CD4-positive, alpha-beta T cell (primary cell): ENCODE data around the gene DUSP2. TPM values are rescaled to one million over a fixed set of nuclear protein-coding genes. Genes with fewer than 3 reads are reported as not detected.
A peak's percentile ranks its signal among the peaks of the same experiment; 100 is the strongest.

Experiments used
- ATAC-seq: fragments of 200-7000 bp; cut with Tn5 transposase; one replicate; pipeline ENCODE4 v1.10.0; 2022; ENCODE audit warnings: mild to moderate bottlenecking; ENCODE audit not compliant: poor library complexity
- CTCF ChIA-PET: fragments of 350-600 bp; sonication (Branson Sonifier 250); formaldehyde crosslinking; loops from one replicate; lab custom pipeline; 2021; ENCODE audit warnings: antibody characterized with exemption, inconsistent platforms; lab: Charles Lee
- POLR2A ChIA-PET: fragments of 350-600 bp; sonication (Branson Sonifier 250); formaldehyde crosslinking; loops from one replicate; lab custom pipeline; 2021; ENCODE audit warnings: antibody characterized with exemption, inconsistent platforms; lab: Charles Lee
- DNase-seq, 14 experiments: peaks; one replicate each; pipeline ENCODE4 v3.0.0-alpha.2; 2013 to 2020; ENCODE audit warnings: mixed read lengths in 2 of 14
- H3K27ac ChIP-seq, 2 donors: one replicate each; pipeline versions ENCODE4 v1.5.1 to v1.7.0; 2013; ENCODE audit warnings: low read length in 2 of 2, low read depth in 1 of 2, mild to moderate bottlenecking in 1 of 2
- H3K27me3 ChIP-seq, 2 experiments: 1 replicate in 1 of 2; 2 replicates in 1 of 2; pipeline versions ENCODE4 v1.6.1 to v1.7.0; 2013; ENCODE audit warnings: low read length in 2 of 2, control low read depth in 1 of 2, mild to moderate bottlenecking in 1 of 2, moderate library complexity in 1 of 2; ENCODE audit not compliant: insufficient read depth in 2 of 2, control insufficient read depth in 1 of 2
- H3K36me3 ChIP-seq: one replicate; pipeline ENCODE4 v1.6.1; 2013; ENCODE audit warnings: low read length, control low read depth; ENCODE audit not compliant: insufficient read depth
- H3K4me1 ChIP-seq: one replicate; pipeline ENCODE4 v1.6.1; 2013; ENCODE audit warnings: low read length, control low read depth; ENCODE audit not compliant: insufficient read depth
- H3K4me3 ChIP-seq: one replicate; pipeline ENCODE4 v1.5.1; 2013; ENCODE audit warnings: mild to moderate bottlenecking, low read length, moderate library complexity
- H3K9me3 ChIP-seq, 2 experiments: 1 replicate in 1 of 2; 2 replicates in 1 of 2; pipeline versions ENCODE4 v1.6.1 to v1.7.0; 2013; ENCODE audit warnings: low read length in 2 of 2, mild to moderate bottlenecking in 2 of 2, control low read depth in 1 of 2, moderate library complexity in 1 of 2; ENCODE audit not compliant: control insufficient read depth in 1 of 2, insufficient read depth in 1 of 2
- H3K27ac Mint-ChIP-seq: one replicate; pipeline ENCODE4 v1.8.0; 2020; ENCODE audit warnings: mixed read lengths
- H3K27me3 Mint-ChIP-seq: one replicate; pipeline ENCODE4 v1.8.0; 2021; ENCODE audit warnings: mixed read lengths
- H3K36me3 Mint-ChIP-seq: one replicate; pipeline ENCODE4 v1.8.0; 2021; ENCODE audit warnings: low read depth, mixed read lengths
- H3K4me1 Mint-ChIP-seq: one replicate; pipeline ENCODE4 v1.8.0; 2021; ENCODE audit warnings: low read depth, mixed read lengths
- H3K4me3 Mint-ChIP-seq: one replicate; pipeline ENCODE4 v1.8.0; 2020; ENCODE audit warnings: mild to moderate bottlenecking, mixed read lengths
- H3K9me3 Mint-ChIP-seq: one replicate; pipeline ENCODE4 v1.8.0; 2020; ENCODE audit warnings: mixed read lengths
- CTCF ChIP-seq: fragments of 200-600 bp; IDR thresholded peaks from one replicate; pipeline ENCODE4 v1.8.0; 2022; ENCODE audit warnings: antibody characterized with exemption, mild to moderate bottlenecking
- intact Hi-C, 2 experiments: fragments of 100-400 bp; cut with DNase I in 1 of 2; cut with micrococcal nuclease in 1 of 2; formaldehyde crosslinking; loops; one replicate each; pipeline versions ENCODE4 v1.15.1 to v1.9.0; 2023 to 2025; cut with DNase I, micrococcal nuclease
- total RNA-seq, 174 experiments: library from RNA in 2 of 174; stranded (reverse) in 2 of 174; gene quantifications; one replicate each; pipeline ENCODE4 v1.2.3 and lab custom pipeline; 2021 to 2026

Gene DUSP2
- total RNA-seq, 2 experiments from 2014 or later = 728 to 730 TPM

- intact Hi-C loops = no loop called here
- Mint-ChIP-seq H3K4me3 (no peak overlapping the region), H3K27me3 (no peaks in the 10 kb centered on the region), H3K36me3 (no peaks in the 10 kb centered on the region), H3K27ac (no peak overlapping the region), H3K9me3 (no peaks in the 10 kb centered on the region), H3K4me1 (no peaks in the 10 kb centered on the region)
- Histone ChIP-seq H3K4me1 (no peaks in the 10 kb centered on the region), H3K36me3 (no peaks in the 10 kb centered on the region), H3K27ac (no peak overlapping the region), H3K27me3 (peaks cover 0 to under 1% of the 10 kb centered on the region in 2 experiments), H3K9me3 (peaks cover 12 to 33% of the 10 kb centered on the region in 2 experiments), H3K4me3 (no peak overlapping the region)
- ATAC-seq = no peak
- CTCF ChIA-PET = no interaction called here
- POLR2A ChIA-PET = no interaction called here
- TF ChIP-seq CTCF = no peak
- peak in 2 of 14 experiments; percentile 11 to 27 for DNase-seq
Measured at GRCh38 chr2:96103187-96103601, 42.0 kb downstream of the DUSP2 start.

- ATAC-seq = no peak
- Histone ChIP-seq H3K4me3 (no peak overlapping the region), H3K9me3 (peaks cover 12 to 33% of the 10 kb centered on the region in 2 experiments), H3K4me1 (no peaks in the 10 kb centered on the region), H3K36me3 (no peaks in the 10 kb centered on the region), H3K27ac (no peak overlapping the region), H3K27me3 (no peaks in the 10 kb centered on the region)
- H3K9me3 Mint-ChIP-seq = no peaks in the 10 kb centered on the region
- H3K4me1 Mint-ChIP-seq = no peaks in the 10 kb centered on the region
- no peaks in the 10 kb centered on the region for H3K27me3 Mint-ChIP-seq
- no peak overlapping the region for H3K4me3 Mint-ChIP-seq
- no peak for TF ChIP-seq CTCF
- intact Hi-C loops = no loop called here
- no peak for DNase-seq
- POLR2A ChIA-PET = no interaction called here
- H3K27ac Mint-ChIP-seq = no peak overlapping the region
- H3K36me3 Mint-ChIP-seq = no peaks in the 10 kb centered on the region
- CTCF ChIA-PET = no interaction called here
Measured at GRCh38 chr2:96102596-96103186, 42.5 kb downstream of the DUSP2 start.

DNA sequence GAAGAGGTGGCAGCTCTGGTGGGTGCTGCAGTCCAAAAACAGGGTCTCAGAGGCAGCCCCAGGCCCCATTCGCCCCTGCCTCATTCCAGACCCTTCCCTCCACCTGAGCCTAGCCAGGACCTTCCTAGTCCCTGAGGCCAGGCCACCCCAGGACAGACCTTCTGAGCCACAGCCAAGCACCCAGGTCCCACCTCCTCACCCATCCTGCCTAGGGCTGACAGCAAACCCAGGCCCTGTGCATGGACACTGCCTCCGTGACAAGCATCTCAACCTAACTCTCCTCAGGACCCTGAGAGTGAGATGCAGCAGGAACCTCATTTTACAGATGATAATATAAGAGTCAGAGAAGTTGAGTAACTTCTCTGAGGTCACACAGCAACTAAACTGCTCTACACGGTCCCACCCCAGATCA is 44.3 kb downstream of the DUSP2 start:
- DNase-seq (peak in 2 of 14 experiments; percentile 1 to 6), ATAC-seq (no peak)
- intact Hi-C loops = no loop called here
- ChIA-PET CTCF (no interaction called here), POLR2A (interaction anchor here (0.6 kb wide), 1 partner anchor 51 kb away, joined by 3 read pairs; no protein-coding TSS in a partner anchor)
- H3K27ac Mint-ChIP-seq = no peak overlapping the region
- Histone ChIP-seq H3K36me3 (no peaks in the 10 kb centered on the region), H3K4me3 (no peak overlapping the region), H3K4me1 (no peaks in the 10 kb centered on the region), H3K27me3 (no peaks in the 10 kb centered on the region), H3K27ac (no peak overlapping the region), H3K9me3 (peaks cover 11 to 18% of the 10 kb centered on the region in 2 experiments)
- H3K27me3 Mint-ChIP-seq = no peaks in the 10 kb centered on the region
- H3K36me3 Mint-ChIP-seq = no peaks in the 10 kb centered on the region
- H3K4me1 Mint-ChIP-seq = no peaks in the 10 kb centered on the region
- no peak for TF ChIP-seq CTCF
- no peak overlapping the region for H3K4me3 Mint-ChIP-seq
- H3K9me3 Mint-ChIP-seq = no peaks in the 10 kb centered on the region
